ENCODE results near the gene CLDND2. TPM values are rescaled to one million over a fixed set of nuclear protein-coding genes. Genes with fewer than 3 reads are reported as not detected.

CLDND2 gene
- total and polyA plus RNA-seq, 10 of the 15 experiments (the other 5 are each of a cell fraction or from before 2014, with no cell fraction given), result 0.24 to 7.1 (median 1.8) TPM; not detected in 1

DNA sequence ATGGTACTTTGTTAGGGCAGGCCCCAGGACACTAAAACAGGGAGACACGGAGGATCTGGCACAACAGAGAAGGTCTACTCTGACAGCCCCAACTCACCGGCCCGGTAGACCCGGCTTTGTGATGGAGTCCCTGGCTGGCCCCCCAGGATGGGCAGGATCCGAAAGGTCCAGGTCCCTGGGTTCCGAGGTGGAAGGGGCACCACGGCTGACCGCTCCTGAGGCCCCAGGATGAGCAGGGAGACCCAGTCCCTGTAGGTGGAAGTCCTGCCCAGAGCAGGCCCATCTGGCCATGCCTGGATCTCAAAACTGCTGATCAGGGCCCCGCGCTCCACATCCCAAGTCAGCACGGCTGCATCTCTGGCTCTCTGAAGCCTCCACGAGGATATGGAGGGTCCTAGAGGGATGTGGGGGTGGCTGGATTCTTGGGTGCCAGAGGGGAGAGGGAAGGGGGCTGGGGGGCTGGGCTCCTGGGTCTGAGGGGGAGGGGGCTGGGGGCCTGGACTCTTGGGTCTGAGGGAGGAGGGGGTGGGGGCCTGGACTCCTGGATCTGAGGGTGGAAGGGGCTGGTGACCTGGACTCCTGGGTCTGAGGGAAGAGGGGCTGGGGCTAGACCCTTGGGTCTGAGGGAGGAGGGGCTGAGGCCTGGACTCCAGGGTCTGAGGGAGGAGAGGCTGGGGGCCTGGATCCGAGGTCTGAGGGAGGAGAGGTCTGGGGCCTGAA is 31.5 kb downstream of the CLDND2 start:
- ATAC-seq, result no peak
- H3K4me1 ChIP-seq (ENCODE audit: control insufficient read depth, insufficient read depth, low read length), result peaks cover 4% of the 10 kb centered on the region

More for the DNA sequence above, 31.5 kb downstream of the CLDND2 start:
- CTCF ChIA-PET, result interaction anchor here (0.8 to 5.1 kb wide), 8 partner anchors 28 to 320 kb away, joined by 3 to 47 read pairs (median 6); no protein-coding TSS in a partner anchor
- Histone ChIP-seq H4K20me1 (ENCODE audit: control insufficient read depth, insufficient read depth) (no peaks in the 10 kb centered on the region), H3K36me3 (ENCODE audit: control insufficient read depth in 2 of 2, insufficient read depth in 2 of 2, low read length in 1 of 2) (no peaks in the 10 kb centered on the region), H3K27ac (ENCODE audit: control insufficient read depth, insufficient read depth) (no peak overlapping the region), H3K4me3 (no peak overlapping the region), H3K9me3 (replicated peaks; ENCODE audit: control insufficient read depth, insufficient read depth, low read length) (no peaks in the 10 kb centered on the region; the same call in 2 of the 3 replicates), H3K27me3 (replicated peaks in 1 of 2; ENCODE audit: control insufficient read depth in 2 of 2, insufficient read depth in 2 of 2, low read length in 1 of 2) (no peaks in the 10 kb centered on the region), H3K4me2 (ENCODE audit: control insufficient read depth, insufficient read depth) (no peak overlapping the region), H2AFZ (ENCODE audit: control insufficient read depth, low read depth, low read length) (no peak overlapping the region), H3K9ac (ENCODE audit: control insufficient read depth, insufficient read depth, low read length) (no peak overlapping the region), H3K79me2 (ENCODE audit: control insufficient read depth, insufficient read depth, low read length) (no peaks in the 10 kb centered on the region)
- no peak for DNase-seq (ENCODE audit: low read depth, low spot score)
- FAIRE-seq, result no peak
- SMC1A ChIA-PET (ENCODE audit: uncharacterized antibody, unreplicated experiment), result interaction anchor here (0.7 to 1.2 kb wide), 5 partner anchors 12 to 80 kb away, joined by 3 to 5 read pairs (median 5); partner anchors contain the start of gene SIGLEC10
- 83% methylated on average over 13 of the region's 13 CpGs for WGBS (ENCODE audit: insufficient coverage, insufficient replicate concordance, low lambda C conversion rate, missing lambda C conversion rate)
- in situ Hi-C loops (cut with MboI), result loop anchor here (5.0 kb wide), 2 partner anchors 100 to 325 kb away; no protein-coding TSS in a partner anchor
- intact Hi-C loops (cut with micrococcal nuclease; ENCODE audit: unreplicated experiment), result loop anchor here (10.0 kb wide), 1 partner anchor 318 kb away; no protein-coding TSS in a partner anchor
- POLR2A ChIA-PET, result interaction anchor here (0.7 to 1.1 kb wide), 2 partner anchors 30 to 82 kb away, joined by 3 to 5 read pairs; no protein-coding TSS in a partner anchor
- TF ChIP-seq, protein P1, sequence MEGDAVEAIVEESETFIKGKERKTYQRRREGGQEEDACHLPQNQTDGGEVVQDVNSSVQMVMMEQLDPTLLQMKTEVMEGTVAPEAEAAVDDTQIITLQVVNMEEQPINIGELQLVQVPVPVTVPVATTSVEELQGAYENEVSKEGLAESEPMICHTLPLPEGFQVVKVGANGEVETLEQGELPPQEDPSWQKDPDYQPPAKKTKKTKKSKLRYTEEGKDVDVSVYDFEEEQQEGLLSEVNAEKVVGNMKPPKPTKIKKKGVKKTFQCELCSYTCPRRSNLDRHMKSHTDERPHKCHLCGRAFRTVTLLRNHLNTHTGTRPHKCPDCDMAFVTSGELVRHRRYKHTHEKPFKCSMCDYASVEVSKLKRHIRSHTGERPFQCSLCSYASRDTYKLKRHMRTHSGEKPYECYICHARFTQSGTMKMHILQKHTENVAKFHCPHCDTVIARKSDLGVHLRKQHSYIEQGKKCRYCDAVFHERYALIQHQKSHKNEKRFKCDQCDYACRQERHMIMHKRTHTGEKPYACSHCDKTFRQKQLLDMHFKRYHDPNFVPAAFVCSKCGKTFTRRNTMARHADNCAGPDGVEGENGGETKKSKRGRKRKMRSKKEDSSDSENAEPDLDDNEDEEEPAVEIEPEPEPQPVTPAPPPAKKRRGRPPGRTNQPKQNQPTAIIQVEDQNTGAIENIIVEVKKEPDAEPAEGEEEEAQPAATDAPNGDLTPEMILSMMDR (IDR thresholded peaks at IDR 0.05 in 2 of 3, conservative IDR thresholded peaks at IDR 0.05 in 1 of 3; ENCODE audit: control insufficient read depth in 2 of 3, extremely low read depth in 1 of 3, insufficient read depth in 1 of 3, low read depth in 3 of 3, low read length in 3 of 3), result no peak
- TF ChIP-seq GABPA (IDR thresholded peaks at IDR 0.05; ENCODE audit: low read depth), result no peak
- TF ChIP-seq KDM1A (IDR thresholded peaks at IDR 0.05; ENCODE audit: borderline replicate concordance), result no peak
- TF ChIP-seq FOXK2 (IDR thresholded peaks at IDR 0.05), result no peak
- TF ChIP-seq CBX3 (IDR thresholded peaks at IDR 0.05; ENCODE audit: borderline replicate concordance, low read depth), result no peak
- TF ChIP-seq MYB (IDR thresholded peaks at IDR 0.05; ENCODE audit: borderline replicate concordance, low read depth, low read length), result no peak
- BruUV-seq (replicated peaks), result no TSS peak
- RAD21 ChIA-PET (ENCODE audit: unreplicated experiment), result interaction anchor here (0.7 to 3.2 kb wide), 3 partner anchors 34 to 70 kb away, joined by 3 to 32 read pairs (median 10); no protein-coding TSS in a partner anchor
